SK-N-MC (cell line): ENCODE measurements around the gene TET1.
"Not testable (repeated sequence)": the region's sequence is repeated elsewhere in the genome, so short reads cannot be mapped to it uniquely, and the experiment has no call there.

Experiments used
- DNase-seq: peaks from one replicate; pipeline ENCODE4 v3.0.0-alpha.2; 2011; ENCODE audit warnings: low read depth, low spot score
- H3K27ac ChIP-seq: fragments of 200-600 bp; sonication (generic); 2 replicates; pipeline ENCODE4 v1.5.1; 2016; ENCODE audit warnings: mixed run types
- H3K36me3 ChIP-seq: fragments of 200-600 bp; sonication (generic); 2 replicates; pipeline ENCODE4 v1.6.1; 2017; ENCODE audit warnings: antibody characterized with exemption, low read length, mixed read lengths; ENCODE audit not compliant: insufficient read depth
- H3K4me3 ChIP-seq: fragments of 200-600 bp; sonication (generic); 2 replicates; pipeline ENCODE4 v1.5.1; 2016
- H3K9ac ChIP-seq: fragments of 200-600 bp; sonication (generic); 2 replicates; pipeline ENCODE4 v1.8.0; 2017; ENCODE audit warnings: mixed run types, mixed read lengths; ENCODE audit not compliant: insufficient read length
- H3K9me3 ChIP-seq: fragments of 200-600 bp; sonication (generic); 2 replicates; pipeline ENCODE4 v1.6.1; 2017; ENCODE audit warnings: low read depth, mild to moderate bottlenecking, antibody characterized with exemption, low read length, moderate library complexity, mixed read lengths
- EZH2 ChIP-seq: fragments of 200-600 bp; sonication (generic); IDR thresholded peaks from one replicate; pipeline ENCODE4 v1.6.1; 2017; ENCODE audit warnings: antibody characterized with exemption
- FOXP2 ChIP-seq: optimal IDR thresholded peaks from 2 replicates; pipeline ENCODE3; 2011; ENCODE audit warnings: mild to moderate bottlenecking, moderate library complexity; ENCODE audit not compliant: insufficient read depth; ENCODE audit errors: extremely low read length, control extremely low read depth
- POLR2AphosphoS5 ChIP-seq: IDR thresholded peaks from 2 replicates; pipeline ENCODE4 v1.6.1; 2012; ENCODE audit warnings: mild to moderate bottlenecking, low read depth, low read length, borderline replicate concordance

The TET1 gene

DNA sequence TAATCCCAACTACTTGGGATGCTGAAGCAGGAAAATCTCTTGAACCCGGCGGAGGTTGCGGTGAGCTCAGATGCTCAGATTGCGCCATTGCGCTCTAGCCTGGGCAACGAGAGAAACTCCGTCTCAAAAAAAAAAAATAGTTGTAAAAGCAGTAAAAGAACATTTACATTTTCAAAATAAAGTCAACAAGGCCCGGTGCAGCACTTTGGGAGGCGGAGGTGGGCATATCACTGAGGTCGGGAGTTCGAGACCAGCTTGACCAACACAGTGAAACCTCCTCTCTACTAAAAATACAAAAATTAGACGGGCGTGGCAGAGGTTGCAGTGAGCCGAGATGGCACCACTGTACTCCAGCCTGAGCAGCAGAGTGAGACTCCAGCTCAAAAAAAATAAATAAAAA is 164.9 kb downstream of the TET1 start:
- no peak overlapping the region for H3K27ac ChIP-seq
- no peaks in the 10 kb centered on the region for H3K9me3 ChIP-seq
- H3K36me3 ChIP-seq = peaks cover 39% of the 10 kb centered on the region
- no peak overlapping the region for H3K9ac ChIP-seq
- no peak overlapping the region for H3K4me3 ChIP-seq
- DNase-seq = no peak
- TF ChIP-seq EZH2 (no peak), POLR2AphosphoS5 (no peak), FOXP2 (no peak)

- H3K27ac ChIP-seq = no peak overlapping the region
- peaks cover 51% of the 10 kb centered on the region for H3K36me3 ChIP-seq
- H3K9me3 ChIP-seq = no peaks in the 10 kb centered on the region
- H3K4me3 ChIP-seq = no peak overlapping the region
- H3K9ac ChIP-seq = no peak overlapping the region
- no peak for DNase-seq
- TF ChIP-seq POLR2AphosphoS5 (no peak), FOXP2 (no peak), EZH2 (no peak)
Measured at GRCh38 chr10:68727146-68727545, 167.0 kb downstream of the TET1 start.

DNA sequence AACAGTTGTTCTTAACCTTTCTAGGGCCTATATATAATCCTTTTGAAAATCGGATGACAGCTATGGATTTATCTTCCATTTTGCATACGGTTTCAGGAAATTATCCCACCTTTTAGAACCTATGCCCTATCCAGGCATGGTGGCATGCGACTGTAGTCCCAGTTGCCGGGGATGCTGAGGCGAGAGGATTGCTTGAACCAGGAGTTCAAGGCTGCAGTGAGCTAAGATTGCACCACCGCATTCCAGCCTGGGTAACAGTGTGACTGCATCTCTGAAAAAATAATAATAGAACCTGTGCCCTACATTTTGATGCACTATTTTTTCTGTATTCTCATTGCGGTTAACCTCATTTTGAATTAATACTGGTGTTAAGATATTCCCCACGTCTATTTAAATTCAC is 172.5 kb downstream of the TET1 start:
- peaks cover 67% of the 10 kb centered on the region for H3K36me3 ChIP-seq

GRCh38 chr10:68734349-68734748 is 174.2 kb downstream of the TET1 start:
- H3K9ac ChIP-seq = no peak overlapping the region
- H3K27ac ChIP-seq = no peak overlapping the region
- H3K36me3 ChIP-seq = peaks cover 64% of the 10 kb centered on the region
- H3K9me3 ChIP-seq = no peaks in the 10 kb centered on the region
- no peak overlapping the region for H3K4me3 ChIP-seq
- DNase-seq = no peak
- no peak for TF ChIP-seq FOXP2
- no peak for TF ChIP-seq EZH2
- TF ChIP-seq POLR2AphosphoS5 = no peak

More for the DNA sequence above, 172.5 kb downstream of the TET1 start:
- TF ChIP-seq FOXP2 (no peak), EZH2 (no peak), POLR2AphosphoS5 (no peak)
- Histone ChIP-seq H3K9ac (no peak overlapping the region), H3K9me3 (no peaks in the 10 kb centered on the region), H3K4me3 (no peak overlapping the region), H3K27ac (no peak overlapping the region)
- DNase-seq = no peak

- Histone ChIP-seq H3K9ac (no peak overlapping the region), H3K9me3 (no peaks in the 10 kb centered on the region), H3K36me3 (peaks cover 66% of the 10 kb centered on the region), H3K4me3 (no peak overlapping the region), H3K27ac (no peak overlapping the region)
- TF ChIP-seq FOXP2 (no peak), EZH2 (no peak), POLR2AphosphoS5 (no peak)
- no peak for DNase-seq
Measured at GRCh38 chr10:68735119-68735518, 175.0 kb downstream of the TET1 start.

GRCh38 chr10:68735739-68736138 is 175.6 kb downstream of the TET1 start:
- H3K9me3 ChIP-seq, H3K27ac ChIP-seq, H3K9ac ChIP-seq, H3K4me3 ChIP-seq, DNase-seq: not testable (repeated sequence)
- H3K36me3 ChIP-seq = peaks cover 63% of the 10 kb centered on the region

- not testable (repeated sequence) for H3K4me3 ChIP-seq, DNase-seq, H3K9me3 ChIP-seq, H3K27ac ChIP-seq, H3K9ac ChIP-seq
- H3K36me3 ChIP-seq = peaks cover 61% of the 10 kb centered on the region
Measured at GRCh38 chr10:68740676-68741075, 180.5 kb downstream of the TET1 start.

DNA sequence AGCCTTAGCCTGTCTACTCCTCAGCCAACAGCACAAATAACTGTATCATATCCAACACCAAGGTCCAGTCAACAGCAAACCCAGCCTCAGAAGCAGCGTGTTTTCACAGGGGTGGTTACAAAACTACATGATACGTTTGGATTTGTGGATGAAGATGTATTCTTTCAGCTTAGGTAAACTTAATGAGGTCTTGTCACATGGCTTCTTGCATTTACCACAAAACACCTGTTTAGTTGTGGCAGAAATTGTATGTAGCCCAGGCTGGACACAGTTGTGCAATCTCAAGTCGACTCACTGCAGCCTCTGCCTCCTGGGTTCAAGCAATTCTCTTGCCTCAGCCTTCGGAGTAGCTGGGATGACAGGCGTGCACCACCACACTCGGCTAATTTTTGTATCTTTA is 182.3 kb downstream of the TET1 start:
- no peak for DNase-seq
- Histone ChIP-seq H3K4me3 (no peak overlapping the region), H3K9ac (no peak overlapping the region), H3K36me3 (peaks cover 53% of the 10 kb centered on the region), H3K27ac (no peak overlapping the region), H3K9me3 (no peaks in the 10 kb centered on the region)
- TF ChIP-seq POLR2AphosphoS5 (no peak), EZH2 (no peak), FOXP2 (no peak)
